ENCODE results near the gene TMEM44. TPM values are rescaled to one million over a fixed set of nuclear protein-coding genes. Genes with fewer than 3 reads are reported as not detected.

TMEM44 gene
- total RNA-seq, 1 donor from 2014 or later: 14.1 TPM

DNA sequence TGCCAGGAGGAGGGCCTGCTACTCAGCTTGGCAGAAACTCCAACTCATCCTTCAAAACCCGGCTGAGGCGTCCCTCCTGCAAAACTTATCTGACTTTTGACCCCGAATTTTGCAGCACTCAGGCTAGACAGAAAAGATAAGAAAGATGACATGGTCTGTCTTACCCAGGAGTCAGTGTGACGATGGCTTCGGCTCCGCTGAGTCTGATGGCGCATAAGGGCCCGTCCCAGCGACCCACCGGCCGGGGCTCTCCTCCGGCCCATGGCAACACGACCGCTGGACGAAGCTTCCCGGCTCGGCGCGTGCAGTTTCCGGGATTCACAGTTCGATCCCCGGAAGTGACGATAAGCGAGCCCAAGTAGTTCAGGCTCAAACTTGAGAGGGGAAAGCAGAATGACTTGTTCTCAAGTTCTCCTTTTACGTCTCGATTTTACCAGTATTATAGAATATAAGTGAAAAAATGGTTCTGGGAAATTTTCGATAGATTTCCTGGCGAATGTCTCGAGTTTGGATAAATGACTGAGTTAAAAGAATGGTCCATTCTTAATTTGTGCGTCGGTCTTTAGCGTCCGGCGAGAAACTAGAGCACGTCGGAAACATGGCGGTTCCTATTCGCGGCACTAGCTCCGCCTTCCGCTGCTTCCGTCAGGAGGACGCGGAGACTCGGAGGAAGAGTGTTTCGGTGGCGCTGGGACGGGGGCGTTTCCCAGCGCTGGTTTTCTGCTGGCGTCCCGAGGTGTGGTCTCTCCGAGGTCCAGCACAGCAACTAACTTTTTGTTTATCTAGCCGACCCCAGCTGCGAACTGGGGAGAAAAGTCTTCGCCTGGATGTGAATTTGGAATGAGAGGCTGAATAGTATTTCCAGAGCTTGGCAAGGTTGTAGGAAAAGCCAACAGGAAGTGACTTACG lies 38.9 kb upstream of the TMEM44 start, which contains the start of gene LSG1:
TSS of gene LSG1 (minus strand) at position 292 of the 909 bp plus-strand sequence. CDS start at position 263, 29 bp downstream.
- Histone ChIP-seq H3K36me3 (ENCODE audit: control insufficient read depth in 3 of 3, insufficient read depth in 3 of 3, low read length in 3 of 3) (peaks cover 5 to 15% (median 8%) of the 10 kb centered on the region in 3 donors), H3K9ac (ENCODE audit: low read depth in 1 of 3, low read length in 3 of 3) (peak within 1 kb of the TSS; percentile 87 to 93 (median 88)), H3K27ac (ENCODE audit: low read depth, low read length) (peak within 1 kb of the TSS; percentile 91), H3K27me3 (ENCODE audit: control insufficient read depth in 3 of 3, insufficient read depth in 3 of 3, low read length in 3 of 3) (peaks cover 0 to 2% (median 0%) of the 10 kb centered on the region in 3 donors), H3K4me1 (ENCODE audit: control insufficient read depth in 3 of 3, insufficient read depth in 3 of 3, low read length in 3 of 3) (peaks cover 17 to 24% (median 17%) of the 10 kb centered on the region in 3 donors), H3K9me3 (ENCODE audit: control insufficient read depth in 3 of 3, low read length in 3 of 3) (no peaks in the 10 kb centered on the region), H3K4me3 (ENCODE audit: low read length in 3 of 3) (peak within 1 kb of the TSS; percentile 76 to 96 (median 90))

GRCh38 chr3:194671511-194671899 lies 38.3 kb upstream of the TMEM44 start:
- peaks cover 0 to 2% (median 0%) of the 10 kb centered on the region in 3 donors for H3K27me3 ChIP-seq (ENCODE audit: control insufficient read depth in 3 of 3, insufficient read depth in 3 of 3, low read length in 3 of 3)
- H3K4me1 ChIP-seq (ENCODE audit: control insufficient read depth in 3 of 3, insufficient read depth in 3 of 3, low read length in 3 of 3): peaks cover 17 to 24% (median 17%) of the 10 kb centered on the region in 3 donors
- peak overlapping the region; percentile 76 to 96 (median 90) for H3K4me3 ChIP-seq (ENCODE audit: low read length in 3 of 3)
- H3K9ac ChIP-seq (ENCODE audit: low read depth in 1 of 3, low read length in 3 of 3): peak overlapping the region; percentile 87 to 93 (median 88)
- H3K27ac ChIP-seq (ENCODE audit: low read depth, low read length): peak overlapping the region; percentile 91
- H3K9me3 ChIP-seq (ENCODE audit: control insufficient read depth in 3 of 3, low read length in 3 of 3): no peaks in the 10 kb centered on the region
- H3K36me3 ChIP-seq (ENCODE audit: control insufficient read depth in 3 of 3, insufficient read depth in 3 of 3, low read length in 3 of 3): peaks cover 5 to 15% (median 10%) of the 10 kb centered on the region in 3 donors

- H3K36me3 ChIP-seq (ENCODE audit: control insufficient read depth in 3 of 3, insufficient read depth in 3 of 3, low read length in 3 of 3): peaks cover 12 to 37% (median 28%) of the 10 kb centered on the region in 3 donors
- no peak overlapping the region for H3K4me3 ChIP-seq (ENCODE audit: low read length in 3 of 3)
- no peak overlapping the region for H3K27ac ChIP-seq (ENCODE audit: low read depth, low read length)
- H3K4me1 ChIP-seq (ENCODE audit: control insufficient read depth in 3 of 3, insufficient read depth in 3 of 3, low read length in 3 of 3): peaks cover 12 to 17% (median 13%) of the 10 kb centered on the region in 3 donors
- no peaks in the 10 kb centered on the region for H3K9me3 ChIP-seq (ENCODE audit: control insufficient read depth in 3 of 3, low read length in 3 of 3)
- H3K9ac ChIP-seq (ENCODE audit: low read depth in 1 of 3, low read length in 3 of 3): no peak overlapping the region
- no peaks in the 10 kb centered on the region for H3K27me3 ChIP-seq (ENCODE audit: control insufficient read depth in 3 of 3, insufficient read depth in 3 of 3, low read length in 3 of 3)
Observed at GRCh38 chr3:194667363-194667762, 34.1 kb upstream of the TMEM44 start.

DNA sequence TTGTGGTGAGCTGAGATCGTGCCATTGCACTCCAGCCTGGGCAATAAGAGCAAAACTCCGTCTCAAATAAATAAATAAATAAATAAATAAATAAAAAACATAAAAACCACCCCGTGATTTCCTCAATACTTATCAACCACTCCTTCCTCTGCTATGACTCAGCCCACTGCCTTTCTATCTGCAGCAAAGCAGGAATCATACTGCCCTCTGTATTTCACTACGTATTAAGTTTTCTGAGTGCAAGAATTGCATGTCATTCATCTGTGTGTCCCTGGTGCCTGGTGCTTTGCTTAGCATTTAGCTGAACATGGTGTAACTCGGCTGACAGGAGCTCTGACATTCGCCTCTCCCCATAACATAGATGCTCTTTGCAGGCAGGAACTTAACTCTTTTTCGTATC lies 31.6 kb upstream of the TMEM44 start:
- Histone ChIP-seq H3K9ac (ENCODE audit: low read depth in 1 of 3, low read length in 3 of 3) (no peak overlapping the region), H3K27ac (ENCODE audit: low read depth, low read length) (no peak overlapping the region), H3K4me3 (ENCODE audit: low read length in 3 of 3) (no peak overlapping the region), H3K4me1 (ENCODE audit: control insufficient read depth in 3 of 3, insufficient read depth in 3 of 3, low read length in 3 of 3) (no peaks in the 10 kb centered on the region), H3K9me3 (ENCODE audit: control insufficient read depth in 3 of 3, low read length in 3 of 3) (no peaks in the 10 kb centered on the region), H3K36me3 (ENCODE audit: control insufficient read depth in 3 of 3, insufficient read depth in 3 of 3, low read length in 3 of 3) (peaks cover 18 to 45% (median 28%) of the 10 kb centered on the region in 3 donors), H3K27me3 (ENCODE audit: control insufficient read depth in 3 of 3, insufficient read depth in 3 of 3, low read length in 3 of 3) (no peaks in the 10 kb centered on the region)

DNA sequence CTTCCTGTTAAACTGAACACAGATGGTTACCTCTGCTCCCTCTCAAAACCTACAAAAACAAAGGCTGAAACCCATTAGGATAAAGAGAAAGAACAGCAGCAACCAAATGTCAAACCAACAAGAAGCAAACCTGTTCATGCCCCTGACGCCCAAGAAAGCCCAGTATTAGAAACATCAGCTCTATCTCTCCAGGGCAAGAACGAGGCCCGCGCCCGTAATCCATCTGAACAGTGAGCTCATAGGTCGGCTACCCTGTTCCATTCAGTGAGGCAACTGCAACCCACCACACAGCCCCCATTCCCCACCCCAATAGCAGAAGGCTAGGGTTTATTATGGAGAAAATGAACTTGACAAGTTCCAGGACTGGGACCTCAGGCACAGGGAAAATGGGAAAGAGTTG lies 28.7 kb upstream of the TMEM44 start:
- Histone ChIP-seq H3K36me3 (ENCODE audit: control insufficient read depth in 3 of 3, insufficient read depth in 3 of 3, low read length in 3 of 3) (peaks cover 21 to 52% (median 36%) of the 10 kb centered on the region in 3 donors), H3K4me1 (ENCODE audit: control insufficient read depth in 3 of 3, insufficient read depth in 3 of 3, low read length in 3 of 3) (no peaks in the 10 kb centered on the region), H3K4me3 (ENCODE audit: low read length in 3 of 3) (no peak overlapping the region), H3K27ac (ENCODE audit: low read depth, low read length) (no peak overlapping the region), H3K9me3 (ENCODE audit: control insufficient read depth in 3 of 3, low read length in 3 of 3) (no peaks in the 10 kb centered on the region), H3K9ac (ENCODE audit: low read depth in 1 of 3, low read length in 3 of 3) (no peak overlapping the region), H3K27me3 (ENCODE audit: control insufficient read depth in 3 of 3, insufficient read depth in 3 of 3, low read length in 3 of 3) (no peaks in the 10 kb centered on the region)

DNA sequence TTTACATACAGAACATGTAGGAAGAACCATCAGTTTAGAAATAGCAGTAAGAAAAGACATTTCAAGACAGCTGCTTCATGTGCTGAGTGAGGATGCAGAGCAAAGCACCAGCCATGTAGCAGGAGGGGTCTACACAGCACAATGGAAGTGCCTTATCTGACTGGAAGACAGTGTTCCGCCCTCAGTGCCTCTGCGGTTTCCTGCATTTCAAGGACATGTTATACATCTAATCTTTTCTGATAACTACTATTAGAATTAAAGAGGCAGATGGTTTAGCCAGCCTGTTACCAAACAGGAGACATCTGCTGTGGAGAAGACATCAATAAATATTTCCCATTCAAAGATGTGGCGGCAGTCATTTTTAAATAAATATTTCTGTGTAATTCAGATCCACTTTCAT lies 28.2 kb upstream of the TMEM44 start:
- no peaks in the 10 kb centered on the region for H3K27me3 ChIP-seq (ENCODE audit: control insufficient read depth in 3 of 3, insufficient read depth in 3 of 3, low read length in 3 of 3)
- no peaks in the 10 kb centered on the region for H3K4me1 ChIP-seq (ENCODE audit: control insufficient read depth in 3 of 3, insufficient read depth in 3 of 3, low read length in 3 of 3)
- H3K4me3 ChIP-seq (ENCODE audit: low read length in 3 of 3): no peak overlapping the region
- H3K9ac ChIP-seq (ENCODE audit: low read depth in 1 of 3, low read length in 3 of 3): no peak overlapping the region
- H3K36me3 ChIP-seq (ENCODE audit: control insufficient read depth in 3 of 3, insufficient read depth in 3 of 3, low read length in 3 of 3): peaks cover 21 to 52% (median 34%) of the 10 kb centered on the region in 3 donors
- no peak overlapping the region for H3K27ac ChIP-seq (ENCODE audit: low read depth, low read length)
- no peaks in the 10 kb centered on the region for H3K9me3 ChIP-seq (ENCODE audit: control insufficient read depth in 3 of 3, low read length in 3 of 3)

GRCh38 chr3:194659778-194660177 lies 26.6 kb upstream of the TMEM44 start:
- Histone ChIP-seq H3K27me3 (ENCODE audit: control insufficient read depth in 3 of 3, insufficient read depth in 3 of 3, low read length in 3 of 3) (no peaks in the 10 kb centered on the region), H3K4me1 (ENCODE audit: control insufficient read depth in 3 of 3, insufficient read depth in 3 of 3, low read length in 3 of 3) (no peaks in the 10 kb centered on the region), H3K4me3 (ENCODE audit: low read length in 3 of 3) (no peak overlapping the region), H3K9ac (ENCODE audit: low read depth in 1 of 3, low read length in 3 of 3) (peak overlapping the region in 1 of 3 donors; percentile 10), H3K27ac (ENCODE audit: low read depth, low read length) (no peak overlapping the region), H3K36me3 (ENCODE audit: control insufficient read depth in 3 of 3, insufficient read depth in 3 of 3, low read length in 3 of 3) (peaks cover 18 to 46% (median 25%) of the 10 kb centered on the region in 3 donors), H3K9me3 (ENCODE audit: control insufficient read depth in 3 of 3, low read length in 3 of 3) (no peaks in the 10 kb centered on the region)

- no peak overlapping the region for H3K27ac ChIP-seq (ENCODE audit: low read depth, low read length)
Observed at GRCh38 chr3:194658477-194659242, 25.4 kb upstream of the TMEM44 start.

GRCh38 chr3:194657439-194657838 lies 24.2 kb upstream of the TMEM44 start:
- H3K27me3 ChIP-seq (ENCODE audit: control insufficient read depth in 3 of 3, insufficient read depth in 3 of 3, low read length in 3 of 3): no peaks in the 10 kb centered on the region
- H3K27ac ChIP-seq (ENCODE audit: low read depth, low read length): no peak overlapping the region
- H3K9ac ChIP-seq (ENCODE audit: low read depth in 1 of 3, low read length in 3 of 3): no peak overlapping the region
- H3K4me1 ChIP-seq (ENCODE audit: control insufficient read depth in 3 of 3, insufficient read depth in 3 of 3, low read length in 3 of 3): no peaks in the 10 kb centered on the region
- H3K36me3 ChIP-seq (ENCODE audit: control insufficient read depth in 3 of 3, insufficient read depth in 3 of 3, low read length in 3 of 3): peaks cover 18 to 44% (median 34%) of the 10 kb centered on the region in 3 donors
- H3K9me3 ChIP-seq (ENCODE audit: control insufficient read depth in 3 of 3, low read length in 3 of 3): no peaks in the 10 kb centered on the region
- H3K4me3 ChIP-seq (ENCODE audit: low read length in 3 of 3): no peak overlapping the region

More at GRCh38 chr3:194658477-194659242, 25.4 kb upstream of the TMEM44 start:
- Histone ChIP-seq H3K4me1 (ENCODE audit: control insufficient read depth in 3 of 3, insufficient read depth in 3 of 3, low read length in 3 of 3) (no peaks in the 10 kb centered on the region), H3K9me3 (ENCODE audit: control insufficient read depth in 3 of 3, low read length in 3 of 3) (no peaks in the 10 kb centered on the region), H3K27me3 (ENCODE audit: control insufficient read depth in 3 of 3, insufficient read depth in 3 of 3, low read length in 3 of 3) (no peaks in the 10 kb centered on the region), H3K36me3 (ENCODE audit: control insufficient read depth in 3 of 3, insufficient read depth in 3 of 3, low read length in 3 of 3) (peaks cover 18 to 43% (median 28%) of the 10 kb centered on the region in 3 donors), H3K4me3 (ENCODE audit: low read length in 3 of 3) (no peak overlapping the region), H3K9ac (ENCODE audit: low read depth in 1 of 3, low read length in 3 of 3) (no peak overlapping the region)
